Central memory CD8-positive, alpha-beta T cell (primary cell): Measurements from ENCODE around the gene CACNG4.

Experiments used
- ATAC-seq: fragments of 150-1000 bp; cut with Tn5 transposase; replicated peaks from 2 replicates; pipeline ENCODE4 v1.10.0; 2022; ENCODE audit warnings: mild to moderate bottlenecking, moderate FRiP score, moderate number of reproducible peaks; ENCODE audit not compliant: poor library complexity, severe bottlenecking; ENCODE audit errors: extremely low read depth
- DNase-seq, 2 donors: peaks; one replicate each; pipeline ENCODE4 v3.0.0; 2021; ENCODE audit warnings: low spot score in 2 of 2
- H3K27ac Mint-ChIP-seq: one replicate; pipeline ENCODE4 v1.8.0; 2022; ENCODE audit warnings: low read depth, mild to moderate bottlenecking, moderate library complexity, mixed read lengths
- H3K27me3 Mint-ChIP-seq: one replicate; pipeline ENCODE4 v1.8.0; 2022; ENCODE audit warnings: mixed read lengths
- H3K36me3 Mint-ChIP-seq: one replicate; pipeline ENCODE4 v1.8.0; 2022; ENCODE audit warnings: mild to moderate bottlenecking, moderate library complexity, mixed read lengths; ENCODE audit not compliant: insufficient read depth
- H3K4me1 Mint-ChIP-seq: one replicate; pipeline ENCODE4 v1.8.0; 2022; ENCODE audit warnings: mixed read lengths
- H3K4me3 Mint-ChIP-seq: one replicate; pipeline ENCODE4 v1.8.0; 2022; ENCODE audit warnings: mild to moderate bottlenecking, moderate library complexity, mixed read lengths
- H3K9me3 Mint-ChIP-seq: one replicate; pipeline ENCODE4 v1.8.0; 2022; ENCODE audit warnings: mixed read lengths

The CACNG4 gene

DNA sequence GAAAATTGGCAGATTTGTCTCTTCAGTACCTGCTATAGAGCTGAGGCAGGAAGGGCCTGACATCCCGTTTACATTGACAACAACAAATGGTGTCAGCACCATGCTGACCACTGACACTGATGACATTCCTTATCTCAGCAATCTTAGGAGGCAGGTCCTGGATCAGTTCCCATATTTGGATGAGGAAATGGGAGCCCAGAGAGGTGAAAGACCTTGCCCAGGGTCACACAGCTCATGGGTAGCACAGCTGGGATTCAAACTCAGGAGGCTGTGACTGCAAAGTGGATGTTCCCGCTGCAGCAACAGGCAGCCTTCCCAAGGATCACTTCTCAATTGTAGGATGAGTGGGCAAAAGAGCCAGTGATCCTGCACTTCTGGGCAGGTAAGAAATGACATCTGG lies 30.5 kb upstream of the CACNG4 start:
- peaks cover 43% of the 10 kb centered on the region for H3K27me3 Mint-ChIP-seq
- DNase-seq (no peak), ATAC-seq (no peak)
- no peak overlapping the region for H3K4me3 Mint-ChIP-seq
- peaks cover 9% of the 10 kb centered on the region for H3K9me3 Mint-ChIP-seq
- no peak overlapping the region for H3K27ac Mint-ChIP-seq
- no peaks in the 10 kb centered on the region for H3K36me3 Mint-ChIP-seq
- H3K4me1 Mint-ChIP-seq: no peaks in the 10 kb centered on the region

DNA sequence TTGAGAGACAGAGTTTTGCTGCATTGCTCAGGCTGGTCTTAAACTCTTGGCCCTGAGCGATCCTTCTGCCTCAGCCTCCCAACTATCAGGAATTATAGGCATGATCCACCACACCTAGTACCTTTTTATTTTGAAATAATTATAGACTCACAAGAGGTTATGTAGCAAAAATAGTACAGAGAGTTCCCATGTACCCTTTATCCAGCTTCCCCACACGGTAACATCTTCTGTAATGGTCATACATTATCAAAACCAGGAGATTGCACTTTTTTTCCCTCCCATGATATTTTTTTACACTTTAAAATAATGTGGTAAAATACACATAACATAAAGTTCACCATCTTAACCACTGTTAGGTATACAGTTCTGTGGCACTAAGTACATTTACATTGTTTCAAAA lies 28.8 kb upstream of the CACNG4 start:
- Mint-ChIP-seq H3K36me3 (no peaks in the 10 kb centered on the region), H3K27ac (no peak overlapping the region), H3K27me3 (peaks cover 47% of the 10 kb centered on the region), H3K4me3 (no peak overlapping the region), H3K4me1 (no peaks in the 10 kb centered on the region), H3K9me3 (peaks cover 9% of the 10 kb centered on the region)
- ATAC-seq (no peak), DNase-seq (no peak)

GRCh38 chr17:66938656-66939055 lies 25.9 kb upstream of the CACNG4 start:
- Mint-ChIP-seq H3K4me1 (no peaks in the 10 kb centered on the region), H3K36me3 (no peaks in the 10 kb centered on the region), H3K27me3 (peaks cover 77% of the 10 kb centered on the region), H3K9me3 (peaks cover 9% of the 10 kb centered on the region), H3K27ac (no peak overlapping the region), H3K4me3 (no peak overlapping the region)
- ATAC-seq: no peak
- no peak for DNase-seq

DNA sequence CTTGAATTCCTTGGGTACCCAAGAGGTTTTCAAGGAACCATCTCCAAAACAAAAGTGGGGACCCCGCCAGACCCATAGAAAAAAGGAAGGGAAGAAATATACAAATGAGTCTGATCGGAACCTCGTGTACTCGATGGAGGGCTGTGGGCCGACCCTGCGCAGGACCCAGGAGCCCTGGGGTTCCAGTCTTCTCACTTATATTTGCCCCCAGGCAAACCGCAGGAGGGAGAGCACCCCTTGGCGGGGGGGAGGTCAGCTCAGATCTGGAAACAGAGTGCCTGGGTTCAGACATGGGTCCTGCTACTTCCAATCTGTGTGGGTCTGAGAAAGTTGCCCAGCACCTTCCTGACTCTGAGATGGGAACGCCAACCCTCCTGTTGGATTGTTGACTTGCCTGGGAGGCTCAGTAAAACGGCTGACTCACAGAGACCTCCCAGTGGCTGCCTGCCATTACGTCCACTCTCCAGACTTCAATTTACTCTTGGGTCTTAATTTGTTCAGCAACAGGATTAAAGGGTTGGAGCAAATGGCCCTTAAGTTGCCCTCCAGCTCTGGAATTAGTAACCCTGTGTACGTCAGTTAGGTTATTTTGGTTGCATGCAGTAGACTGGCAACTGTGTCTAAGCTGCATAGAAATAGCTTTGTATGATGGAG lies 24.9 kb upstream of the CACNG4 start:
- no peaks in the 10 kb centered on the region for H3K4me1 Mint-ChIP-seq
- no peak for DNase-seq
- no peak overlapping the region for H3K4me3 Mint-ChIP-seq
- no peaks in the 10 kb centered on the region for H3K36me3 Mint-ChIP-seq
- no peak for ATAC-seq
- H3K9me3 Mint-ChIP-seq: peaks cover 9% of the 10 kb centered on the region
- no peak overlapping the region for H3K27ac Mint-ChIP-seq
- peaks cover 86% of the 10 kb centered on the region for H3K27me3 Mint-ChIP-seq

DNA sequence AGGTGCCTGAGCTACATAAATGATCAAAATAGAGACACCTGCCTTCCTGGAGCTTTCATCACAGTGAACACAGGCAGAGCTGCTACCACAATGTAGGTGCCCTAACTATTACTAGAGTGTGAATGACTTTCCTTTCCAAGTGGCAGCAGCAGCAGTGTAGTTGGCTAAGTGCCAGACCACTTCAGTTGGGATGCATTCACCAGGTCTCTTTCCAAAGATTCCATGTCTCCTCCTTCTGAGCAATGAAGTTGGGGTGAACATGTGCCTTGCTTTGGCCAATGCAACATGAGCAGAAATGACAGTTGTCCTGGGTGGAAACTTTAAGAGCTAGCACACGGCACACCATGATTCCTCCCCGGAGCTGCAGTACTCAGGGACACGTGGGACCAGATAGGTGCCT lies 23.3 kb upstream of the CACNG4 start:
- no peak for ATAC-seq
- H3K4me1 Mint-ChIP-seq: peaks cover 9% of the 10 kb centered on the region
- no peak overlapping the region for H3K4me3 Mint-ChIP-seq
- H3K27me3 Mint-ChIP-seq: peaks cover 100% of the 10 kb centered on the region
- no peaks in the 10 kb centered on the region for H3K36me3 Mint-ChIP-seq
- peaks cover 9% of the 10 kb centered on the region for H3K9me3 Mint-ChIP-seq
- no peak for DNase-seq
- no peak overlapping the region for H3K27ac Mint-ChIP-seq

DNA sequence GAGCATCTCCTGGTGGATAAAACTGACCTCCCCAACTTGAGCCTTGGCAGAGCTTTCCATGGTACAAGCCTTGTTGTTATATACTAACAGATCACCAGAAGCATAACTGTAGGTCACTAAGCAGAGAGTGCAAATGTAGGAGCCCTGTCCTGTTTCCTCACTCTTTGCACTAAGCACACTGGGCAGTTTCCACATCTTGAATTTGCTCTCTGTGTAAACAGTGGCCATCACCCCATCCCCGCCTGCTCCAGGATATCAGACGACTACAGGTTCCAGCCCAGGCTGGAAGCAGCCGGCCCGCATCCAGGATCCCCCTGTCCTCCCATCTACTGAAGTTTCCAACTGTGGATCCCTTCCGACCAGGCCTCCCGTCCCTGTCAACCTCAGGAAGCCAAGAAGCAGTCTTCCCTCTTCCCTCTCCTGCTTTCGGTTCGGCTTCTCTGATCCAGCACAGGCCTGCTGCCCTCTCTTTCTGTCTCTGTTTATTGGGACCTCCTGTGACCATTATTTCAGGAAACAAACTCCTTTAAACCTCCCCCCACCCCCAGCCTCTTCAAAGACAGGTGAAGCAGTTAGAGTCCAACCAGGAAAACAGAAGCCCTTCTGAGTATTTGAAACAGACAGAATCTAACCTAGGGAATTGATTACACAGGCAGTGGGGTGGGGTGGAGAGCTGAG lies 22.6 kb upstream of the CACNG4 start:
- DNase-seq (no peak), ATAC-seq (no peak)
- peaks cover 9% of the 10 kb centered on the region for H3K4me1 Mint-ChIP-seq
- H3K36me3 Mint-ChIP-seq: no peaks in the 10 kb centered on the region
- peaks cover 100% of the 10 kb centered on the region for H3K27me3 Mint-ChIP-seq
- H3K9me3 Mint-ChIP-seq: peaks cover 9% of the 10 kb centered on the region
- H3K4me3 Mint-ChIP-seq: no peak overlapping the region
- H3K27ac Mint-ChIP-seq: no peak overlapping the region

GRCh38 chr17:66942451-66943264 lies 21.8 kb upstream of the CACNG4 start:
- peaks cover 9% of the 10 kb centered on the region for H3K4me1 Mint-ChIP-seq
- no peaks in the 10 kb centered on the region for H3K36me3 Mint-ChIP-seq
- no peak overlapping the region for H3K27ac Mint-ChIP-seq
- H3K27me3 Mint-ChIP-seq: peaks cover 98% of the 10 kb centered on the region
- no peak overlapping the region for H3K4me3 Mint-ChIP-seq
- no peak for ATAC-seq
- no peak for DNase-seq
- peaks cover 8% of the 10 kb centered on the region for H3K9me3 Mint-ChIP-seq

GRCh38 chr17:66943484-66943883 lies 21.0 kb upstream of the CACNG4 start:
- no peaks in the 10 kb centered on the region for H3K9me3 Mint-ChIP-seq
- H3K27ac Mint-ChIP-seq: no peak overlapping the region
- H3K4me3 Mint-ChIP-seq: no peak overlapping the region
- no peak for ATAC-seq
- peaks cover 9% of the 10 kb centered on the region for H3K4me1 Mint-ChIP-seq
- no peak for DNase-seq
- no peaks in the 10 kb centered on the region for H3K36me3 Mint-ChIP-seq
- H3K27me3 Mint-ChIP-seq: peaks cover 97% of the 10 kb centered on the region

- Mint-ChIP-seq H3K27me3 (peaks cover 97% of the 10 kb centered on the region), H3K9me3 (no peaks in the 10 kb centered on the region), H3K4me3 (no peak overlapping the region), H3K27ac (no peak overlapping the region), H3K36me3 (no peaks in the 10 kb centered on the region), H3K4me1 (peaks cover 9% of the 10 kb centered on the region)
- DNase-seq: no peak
- no peak for ATAC-seq
Observed at GRCh38 chr17:66944351-66945146, 20.0 kb upstream of the CACNG4 start.

- DNase-seq (no peak), ATAC-seq (no peak)
- Mint-ChIP-seq H3K36me3 (no peaks in the 10 kb centered on the region), H3K4me3 (no peak overlapping the region), H3K9me3 (no peaks in the 10 kb centered on the region), H3K27ac (no peak overlapping the region), H3K4me1 (peaks cover 9% of the 10 kb centered on the region), H3K27me3 (peaks cover 96% of the 10 kb centered on the region)
Observed at GRCh38 chr17:66945147-66945835, 19.2 kb upstream of the CACNG4 start.

GRCh38 chr17:66946251-66946650 lies 18.3 kb upstream of the CACNG4 start:
- DNase-seq (no peak), ATAC-seq (no peak)
- Mint-ChIP-seq H3K27ac (no peak overlapping the region), H3K27me3 (peaks cover 95% of the 10 kb centered on the region), H3K9me3 (no peaks in the 10 kb centered on the region), H3K4me1 (peaks cover 9% of the 10 kb centered on the region), H3K36me3 (no peaks in the 10 kb centered on the region), H3K4me3 (no peak overlapping the region)

GRCh38 chr17:66947311-66947710 lies 17.2 kb upstream of the CACNG4 start:
- DNase-seq: no peak
- Mint-ChIP-seq H3K4me1 (peaks cover 9% of the 10 kb centered on the region), H3K4me3 (no peak overlapping the region), H3K36me3 (no peaks in the 10 kb centered on the region), H3K27me3 (peaks cover 85% of the 10 kb centered on the region), H3K27ac (no peak overlapping the region), H3K9me3 (no peaks in the 10 kb centered on the region)
- no peak for ATAC-seq
